ENCODE measurements around the gene CFAP46.
"Not testable (repeated sequence)": the region's sequence is repeated elsewhere in the genome, so short reads cannot be mapped to it uniquely, and the experiment has no call there.

Gene CFAP46

DNA sequence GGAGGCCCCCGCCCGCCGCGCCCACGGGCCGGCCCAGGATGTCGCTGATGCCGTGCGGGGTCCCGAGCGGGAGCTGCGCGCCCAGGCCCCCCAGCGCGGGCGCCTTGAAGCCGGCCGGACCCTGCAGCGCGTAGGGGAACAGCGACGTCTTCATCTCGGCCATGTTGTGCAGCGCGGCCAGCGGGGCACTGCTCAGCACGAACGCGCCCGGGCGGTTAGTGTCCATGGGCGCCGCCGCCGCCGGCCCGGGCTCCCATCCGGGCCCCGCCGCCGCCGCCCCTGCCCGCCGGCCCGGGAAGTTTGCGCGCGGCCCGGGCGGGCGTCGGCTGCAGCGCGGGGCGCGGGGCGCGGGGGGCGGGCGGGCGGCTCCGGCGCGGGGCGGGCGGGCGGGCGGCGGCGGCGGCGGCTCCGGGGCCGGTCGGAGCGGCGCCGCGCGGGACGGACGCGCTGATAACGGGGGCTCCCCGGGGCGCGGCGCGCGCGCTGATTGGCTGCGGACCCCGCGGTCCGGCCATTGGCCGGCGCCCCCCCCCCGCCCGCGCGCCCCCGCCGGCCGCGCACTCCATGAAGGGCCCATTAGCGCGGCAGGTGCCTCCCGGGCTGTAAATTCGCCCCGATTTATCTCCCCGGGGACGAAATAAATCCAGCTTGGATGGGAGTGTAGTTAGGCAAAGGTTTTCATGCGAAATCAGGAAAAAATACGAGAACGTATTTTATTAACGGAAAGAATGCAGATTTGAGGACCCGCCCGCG lies 156.5 kb downstream of the CFAP46 start, which contains the start of gene NKX6-2:
TSS of gene NKX6-2 (minus strand) at position 425 of the 753 bp plus-strand sequence. CDS start at position 226, 199 bp downstream.
- DNase-seq: no peak

DNA sequence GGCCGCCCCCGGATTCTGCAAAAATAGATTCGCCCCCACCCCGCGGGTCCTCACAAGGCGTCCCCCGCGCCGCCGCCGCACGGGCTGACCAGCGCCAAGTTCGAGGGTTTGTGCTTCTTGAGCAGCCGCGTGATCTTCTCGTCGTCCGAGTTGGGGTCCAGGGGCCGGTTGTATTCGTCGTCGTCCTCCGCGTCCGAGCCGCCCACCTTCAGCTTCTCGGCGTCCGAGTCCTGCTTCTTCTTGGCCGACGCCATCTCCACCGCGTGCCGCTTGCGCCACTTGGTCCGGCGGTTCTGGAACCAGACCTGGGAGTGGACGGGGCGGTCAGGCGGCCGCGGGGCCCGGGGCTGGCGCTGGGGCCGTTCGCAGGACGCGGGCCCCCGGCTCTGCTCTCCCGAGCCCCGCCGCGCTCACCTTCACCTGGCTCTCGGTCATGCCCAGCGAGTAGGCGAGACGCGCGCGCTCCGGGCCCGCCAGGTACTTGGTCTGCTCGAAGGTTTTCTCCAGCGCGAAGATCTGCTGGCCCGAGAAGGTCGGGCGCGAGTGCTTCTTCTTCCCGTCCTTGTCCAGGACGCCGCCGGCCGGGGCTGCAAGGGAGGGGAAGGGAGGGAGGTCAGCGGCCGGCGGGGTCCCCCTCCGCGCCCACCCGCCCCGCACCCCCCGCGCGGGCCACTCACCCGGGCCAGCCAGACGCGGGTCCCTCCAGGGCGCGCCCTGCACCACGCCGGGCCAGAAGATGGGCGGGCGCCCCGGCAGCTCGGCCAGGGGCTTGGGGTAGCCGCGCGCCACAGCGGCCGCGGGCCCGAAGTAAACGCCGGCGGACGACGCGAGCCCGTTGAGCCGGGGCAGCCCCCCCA lies 157.3 kb downstream of the CFAP46 start:
- DNase-seq: no peak

DNA sequence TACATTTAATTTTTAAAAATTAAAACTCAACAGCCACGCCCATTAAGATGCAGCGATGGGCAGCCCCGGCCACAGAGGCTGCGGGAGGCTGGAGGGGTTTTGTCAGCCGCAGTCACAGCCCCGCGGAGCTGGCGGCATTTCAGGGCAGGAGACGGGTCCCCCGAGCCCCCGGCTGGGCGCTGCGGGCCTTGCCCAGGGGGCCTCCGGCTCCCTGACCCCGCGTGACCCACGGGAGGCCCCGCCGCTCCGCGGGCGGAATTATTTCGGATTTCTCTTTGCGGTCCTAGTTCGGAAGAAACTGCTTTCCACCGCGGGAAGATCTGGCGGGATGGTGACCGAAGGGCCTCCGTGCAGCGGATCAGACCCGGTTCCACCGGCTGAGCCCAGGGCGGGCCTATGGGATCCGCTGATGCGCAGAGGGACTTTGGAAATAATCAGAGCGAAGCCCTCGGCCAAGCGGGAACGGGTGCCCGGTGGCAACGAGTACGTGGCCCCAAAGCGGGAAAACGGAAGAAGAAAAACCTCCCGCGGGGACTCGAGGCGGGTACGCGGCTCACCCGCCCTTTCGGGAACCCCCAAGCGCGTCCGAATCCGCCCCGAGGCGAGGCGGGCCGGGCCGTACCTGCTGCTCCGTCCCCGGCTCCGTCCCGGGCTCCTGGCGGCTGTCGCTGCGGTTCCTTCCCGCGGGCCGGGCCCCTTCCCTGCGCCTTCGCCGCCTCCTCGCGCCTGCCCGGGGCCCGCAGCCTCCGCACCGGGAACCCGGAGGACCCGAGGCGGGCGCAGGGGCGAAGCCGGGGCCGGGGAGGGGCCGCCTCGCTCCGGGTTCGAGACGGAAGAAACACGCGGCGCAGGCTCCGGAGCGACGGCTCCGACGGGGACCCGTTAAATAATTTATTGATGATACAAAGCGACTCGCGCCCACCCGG lies 158.2 kb downstream of the CFAP46 start:
- DNase-seq: no peak

DNA sequence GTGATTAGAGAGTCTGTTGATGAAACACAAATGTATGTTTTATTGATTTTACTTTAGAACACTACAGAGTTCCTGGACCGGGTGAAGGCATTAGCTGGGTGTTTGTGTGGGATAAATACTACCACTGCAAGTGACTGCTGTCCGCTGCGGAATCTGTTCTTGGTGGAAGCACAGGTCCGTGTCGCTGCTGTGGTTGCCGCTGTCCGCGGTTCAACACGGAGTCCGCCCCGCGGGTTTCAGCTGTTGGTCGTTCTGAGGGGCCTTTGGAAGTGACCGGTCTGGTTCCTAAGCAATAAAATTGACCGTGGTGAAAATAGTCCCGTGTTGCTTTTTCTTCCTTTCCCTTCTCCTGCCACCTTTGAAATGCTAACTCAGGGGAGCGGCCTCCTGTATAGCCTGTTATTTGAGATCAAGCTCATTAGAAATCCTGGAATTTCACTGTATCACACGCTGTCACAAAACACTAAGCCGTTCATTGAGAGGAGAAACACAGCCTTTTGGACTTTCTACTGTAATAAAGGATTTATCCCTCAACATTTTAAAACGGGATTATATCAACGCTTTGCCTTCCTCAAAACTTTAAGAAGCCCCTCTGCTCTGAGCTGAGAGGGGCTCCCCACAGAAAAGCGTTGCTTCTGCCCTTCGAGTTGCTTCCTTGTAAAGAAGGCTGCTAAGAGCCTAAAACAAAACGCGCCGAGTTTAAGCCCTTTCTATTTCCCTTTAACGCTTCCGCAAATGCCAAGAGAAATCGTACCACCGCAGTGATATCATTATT lies 159.0 kb downstream of the CFAP46 start:
- no peak for DNase-seq

DNA sequence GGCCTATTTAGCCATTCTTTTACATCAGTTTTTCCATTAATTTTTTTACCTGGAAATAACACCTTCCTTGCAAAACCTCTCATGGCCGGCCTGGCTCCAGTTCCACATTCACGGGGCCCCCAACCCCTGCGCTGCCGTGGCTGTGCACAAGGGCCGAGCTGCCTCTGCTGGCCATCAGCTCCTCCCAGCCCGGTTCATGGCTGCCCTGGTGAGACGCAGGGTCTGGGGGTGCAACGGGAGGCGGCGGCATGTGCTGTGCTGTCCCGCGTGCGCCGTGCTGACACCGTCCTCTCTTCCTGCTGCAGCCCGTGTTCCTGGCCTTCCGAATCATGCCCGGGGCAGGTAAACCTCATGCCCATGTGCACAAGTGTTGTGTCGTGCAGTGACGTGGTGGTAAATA lies 160.8 kb downstream of the CFAP46 start:
- no peak for DNase-seq

DNA sequence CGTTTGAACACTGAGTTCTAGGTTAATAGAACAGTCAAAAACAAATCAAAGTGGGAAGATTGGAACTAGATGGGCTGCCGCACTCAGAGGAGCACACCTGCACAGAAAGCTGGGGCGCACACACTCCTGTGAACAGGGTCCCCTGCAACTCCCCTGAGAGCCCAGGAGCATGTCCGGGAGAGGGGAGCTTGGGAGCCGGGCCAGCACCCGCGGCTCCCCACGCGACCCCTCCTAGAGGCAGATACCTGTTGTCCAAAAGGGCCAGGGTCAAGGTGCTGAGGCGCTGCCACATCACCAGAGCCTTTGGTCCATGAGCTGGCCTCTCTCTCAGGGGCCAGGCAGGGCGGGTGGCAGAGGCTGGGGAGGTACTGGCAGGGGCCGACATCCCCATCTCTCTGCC lies 162.0 kb downstream of the CFAP46 start:
- no peak for DNase-seq

DNA sequence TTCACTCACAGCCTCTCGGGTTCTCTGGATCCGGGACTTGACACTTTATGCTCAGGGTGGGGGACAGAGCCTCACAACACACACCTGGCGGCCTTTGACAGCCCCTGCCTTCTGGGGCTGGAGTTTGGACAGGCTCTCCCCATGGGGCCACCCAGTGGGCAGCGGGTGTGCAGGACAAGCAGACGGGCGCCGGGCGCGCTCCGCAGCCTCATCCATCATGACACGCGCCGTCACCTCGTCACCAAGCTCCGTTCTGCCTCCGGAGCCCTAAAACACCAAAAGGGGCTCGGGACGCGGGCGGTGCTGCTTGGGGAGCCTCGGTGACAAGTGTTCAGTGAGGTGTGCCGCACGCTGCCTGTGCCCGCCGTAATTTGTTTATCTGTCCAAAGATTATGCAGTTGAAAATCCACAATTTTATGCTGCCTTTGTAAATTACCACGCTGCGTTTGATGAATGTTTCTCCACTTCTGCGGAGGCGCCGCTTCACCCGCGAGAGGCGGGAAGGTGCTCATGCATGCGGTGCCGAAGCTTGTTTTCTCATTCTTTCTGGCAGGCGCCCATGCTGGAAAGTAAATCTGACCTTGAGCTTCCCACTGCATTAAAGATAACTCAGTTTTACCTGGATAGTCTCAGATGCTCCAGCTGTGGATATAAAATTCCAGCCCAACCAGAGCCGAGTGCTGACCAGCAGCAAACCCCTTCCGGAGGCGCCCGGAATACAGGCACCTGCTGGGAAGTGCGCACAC lies 162.6 kb downstream of the CFAP46 start:
- DNase-seq: no peak

DNA sequence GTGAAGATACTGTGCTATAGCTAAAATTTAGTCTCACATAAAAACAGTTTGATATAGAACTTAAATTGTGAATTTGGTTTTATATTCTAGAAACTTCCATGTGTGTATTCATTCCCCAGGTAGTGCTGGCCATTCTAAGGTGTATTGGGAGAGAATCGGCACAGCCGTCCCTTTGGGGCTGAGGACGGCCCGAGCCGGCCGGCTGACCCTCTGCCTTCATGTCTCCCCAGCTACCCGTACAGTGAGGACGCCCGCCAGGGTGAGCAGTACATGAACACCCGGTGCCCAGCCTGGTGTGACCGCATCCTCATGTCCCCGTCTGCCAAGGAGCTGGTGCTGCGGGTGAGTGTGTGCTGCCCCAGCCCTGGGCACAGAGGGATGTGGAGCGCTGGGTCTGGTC lies 164.9 kb downstream of the CFAP46 start:
- DNase-seq: no peak

DNA sequence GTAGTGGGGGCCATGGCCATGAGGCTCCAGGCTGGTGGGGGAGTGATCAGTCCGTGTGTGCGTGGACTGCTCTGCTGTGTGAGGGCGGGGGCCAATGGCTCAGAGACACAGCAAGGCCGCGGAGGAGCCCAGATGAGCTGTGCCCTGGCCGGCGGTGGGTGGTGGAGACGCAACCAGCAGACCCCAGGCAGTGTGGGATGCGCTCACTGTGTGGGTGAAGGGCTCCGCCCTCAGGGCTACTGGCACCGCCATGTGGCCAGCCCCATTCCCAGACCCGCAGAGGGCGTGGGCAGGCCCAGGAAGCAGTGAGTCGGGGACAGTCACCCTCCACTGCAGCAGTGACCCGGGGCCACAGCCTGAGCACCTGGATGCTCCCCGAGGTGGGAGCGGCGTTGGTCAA lies 165.5 kb downstream of the CFAP46 start:
- no peak for DNase-seq

DNA sequence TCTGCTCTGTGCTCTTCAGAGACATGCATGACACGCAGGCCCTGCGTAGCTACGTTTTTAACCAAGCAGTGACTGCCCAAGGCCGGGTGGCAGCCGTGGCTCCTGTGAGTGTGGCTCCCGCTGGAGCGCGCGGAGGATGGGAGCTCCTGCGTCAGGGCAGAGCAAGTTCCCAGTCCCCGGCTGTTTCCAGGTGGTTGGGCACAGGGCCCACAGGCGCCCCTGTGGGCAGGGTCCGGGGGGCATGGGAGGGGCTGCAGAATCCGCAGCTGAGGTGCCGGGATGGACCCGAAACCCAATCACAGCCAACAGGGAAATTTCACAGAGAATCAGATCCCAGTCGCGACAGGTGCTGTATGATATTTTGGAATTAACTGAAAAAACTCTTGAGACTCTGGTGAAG lies 166.2 kb downstream of the CFAP46 start:
- no peak for DNase-seq

DNA sequence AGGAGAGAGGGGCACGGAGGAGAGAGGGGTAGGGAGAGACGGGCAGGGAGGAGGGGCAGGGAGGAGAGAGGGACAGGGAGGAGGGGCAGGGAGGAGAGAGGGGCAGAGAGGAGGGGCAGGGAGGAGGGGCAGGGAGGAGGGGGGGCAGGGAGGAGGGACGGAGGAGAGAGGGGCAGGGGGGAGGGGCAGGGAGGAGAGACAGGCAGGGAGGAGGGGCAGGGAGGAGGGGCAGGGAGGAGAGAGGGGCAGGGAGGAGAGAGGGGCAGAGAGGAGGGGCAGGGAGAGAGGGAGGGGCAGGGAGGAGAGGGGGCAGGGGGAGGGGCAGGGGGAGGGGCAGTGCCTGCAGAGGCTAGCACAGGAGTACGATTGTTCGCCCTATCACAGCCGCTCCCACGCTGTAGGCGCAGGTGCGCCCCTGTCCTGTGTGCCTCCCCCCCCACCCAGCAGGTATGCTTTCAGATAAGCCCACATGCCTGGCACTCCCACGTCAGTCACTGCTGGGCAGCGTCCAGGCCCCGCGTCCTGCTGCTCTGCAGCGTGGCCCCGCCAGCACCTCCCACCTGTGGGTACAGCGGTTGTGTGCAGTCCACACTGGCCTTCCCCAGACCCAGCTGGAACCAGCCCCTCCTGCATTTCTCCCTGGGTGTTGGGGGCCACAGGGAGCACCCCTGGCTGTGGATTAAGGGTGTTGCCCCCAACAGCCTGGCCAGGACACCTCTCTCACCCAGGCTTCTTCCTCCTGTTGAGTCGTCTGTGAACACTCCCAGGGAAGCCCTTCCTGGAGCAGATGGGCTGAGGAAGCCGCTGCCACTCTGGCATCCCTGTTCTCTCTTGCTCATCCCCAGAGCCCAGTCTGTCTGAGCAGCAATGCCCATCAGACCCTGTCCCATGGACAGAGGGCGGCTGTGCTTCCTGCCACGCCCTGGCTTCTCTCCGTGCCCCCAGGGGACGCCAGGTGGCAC lies 167.2 kb downstream of the CFAP46 start:
- no peak for DNase-seq

DNA sequence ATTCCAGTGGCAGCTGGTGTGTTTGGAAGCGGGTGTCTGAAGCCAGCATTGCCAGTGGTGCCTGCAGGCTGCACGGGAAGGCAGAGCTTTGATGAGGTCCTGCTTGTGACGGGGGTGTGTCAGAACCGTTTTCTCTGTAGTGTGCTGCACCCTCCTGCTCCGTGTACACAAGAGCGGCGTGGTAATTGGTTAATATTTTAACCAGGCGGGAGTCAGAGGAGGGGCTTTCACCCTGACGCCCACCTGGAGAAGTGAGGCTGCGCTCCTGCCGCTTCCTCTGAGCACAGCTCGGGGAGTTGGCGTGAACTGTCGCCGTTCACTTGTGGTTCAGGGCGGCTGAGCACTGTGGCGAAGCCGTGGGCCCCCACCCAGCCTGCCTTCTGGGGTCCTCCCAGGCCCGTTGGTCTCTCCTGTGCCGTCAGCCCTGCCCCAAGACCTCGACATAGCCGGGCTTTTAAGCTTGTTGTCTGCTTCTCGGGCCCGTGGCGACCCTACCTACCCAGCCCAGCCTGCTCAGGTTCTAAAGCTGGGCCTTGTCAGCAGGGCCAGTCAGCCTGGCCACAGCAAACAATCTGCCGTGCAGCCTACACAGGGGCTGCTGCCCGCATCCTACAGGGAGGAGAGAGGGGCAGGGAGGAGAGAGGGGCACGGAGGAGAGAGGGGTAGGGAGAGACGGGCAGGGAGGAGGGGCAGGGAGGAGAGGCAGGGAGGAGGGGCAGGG lies 168.0 kb downstream of the CFAP46 start:
- DNase-seq: no peak

DNA sequence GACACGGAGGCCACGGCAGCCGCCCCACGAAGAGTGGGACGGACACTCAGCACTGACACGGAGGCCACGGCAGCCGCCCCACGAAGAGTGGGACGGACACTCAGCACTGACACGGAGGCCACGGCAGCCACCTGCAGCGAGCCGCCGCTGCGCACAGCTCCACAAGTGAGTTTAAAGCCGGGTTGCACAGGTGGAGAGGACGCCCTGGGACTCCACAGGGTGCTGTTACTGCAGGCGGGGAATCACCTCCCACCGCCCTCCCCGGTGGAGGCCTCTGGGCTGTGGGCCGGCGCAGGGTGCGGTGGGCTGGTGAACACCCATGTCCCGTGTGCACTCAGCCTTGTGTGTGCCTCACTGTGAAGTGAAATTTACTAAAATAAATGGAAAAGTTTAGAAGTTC lies 169.6 kb downstream of the CFAP46 start:
- not testable (repeated sequence) for DNase-seq

DNA sequence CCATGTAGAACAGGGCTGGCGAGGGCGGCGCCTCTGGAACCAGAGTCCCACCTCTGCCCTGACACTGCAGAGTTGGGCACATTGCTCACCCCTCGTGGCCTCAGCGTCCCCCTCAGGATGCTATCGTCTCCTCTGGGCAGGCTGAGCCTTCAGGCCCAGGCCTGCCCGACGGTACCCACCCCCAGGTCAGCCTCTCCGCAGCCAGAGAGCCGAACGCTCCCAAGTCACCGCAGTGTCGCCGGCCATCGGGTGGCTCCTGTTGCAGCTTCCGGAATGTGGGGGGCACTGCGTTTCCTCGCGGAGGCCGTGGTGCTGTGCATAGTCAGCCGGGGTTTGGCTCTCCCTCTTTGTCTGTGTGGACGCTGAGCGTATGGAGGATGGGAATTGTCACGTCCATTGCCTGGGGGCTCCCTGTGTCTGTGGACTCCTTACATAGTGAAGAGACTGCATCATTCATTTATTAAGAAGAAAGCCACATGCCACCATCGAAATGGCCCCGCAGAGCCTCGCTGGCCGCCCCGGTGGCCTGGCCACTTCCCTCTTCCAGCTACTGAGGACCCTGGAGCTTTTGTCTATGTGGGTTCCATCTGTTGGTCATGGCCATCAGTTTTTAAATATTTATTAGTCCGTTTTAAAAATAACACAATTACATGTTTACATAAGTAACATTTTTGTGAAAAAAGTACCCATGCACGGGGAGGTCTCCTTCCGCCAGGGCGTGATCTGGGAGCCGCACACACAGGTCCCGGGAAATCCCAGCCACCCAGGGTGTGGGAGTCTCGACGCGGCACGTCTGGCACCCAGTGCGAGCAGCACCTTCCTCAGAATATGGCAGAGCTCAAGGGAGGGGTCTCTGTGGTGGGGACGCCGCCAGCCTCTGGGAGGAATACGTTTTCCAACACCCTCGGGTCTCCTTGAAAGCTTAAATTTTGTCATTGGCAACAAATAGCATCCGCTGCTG lies 172.0 kb downstream of the CFAP46 start:
- DNase-seq: no peak

DNA sequence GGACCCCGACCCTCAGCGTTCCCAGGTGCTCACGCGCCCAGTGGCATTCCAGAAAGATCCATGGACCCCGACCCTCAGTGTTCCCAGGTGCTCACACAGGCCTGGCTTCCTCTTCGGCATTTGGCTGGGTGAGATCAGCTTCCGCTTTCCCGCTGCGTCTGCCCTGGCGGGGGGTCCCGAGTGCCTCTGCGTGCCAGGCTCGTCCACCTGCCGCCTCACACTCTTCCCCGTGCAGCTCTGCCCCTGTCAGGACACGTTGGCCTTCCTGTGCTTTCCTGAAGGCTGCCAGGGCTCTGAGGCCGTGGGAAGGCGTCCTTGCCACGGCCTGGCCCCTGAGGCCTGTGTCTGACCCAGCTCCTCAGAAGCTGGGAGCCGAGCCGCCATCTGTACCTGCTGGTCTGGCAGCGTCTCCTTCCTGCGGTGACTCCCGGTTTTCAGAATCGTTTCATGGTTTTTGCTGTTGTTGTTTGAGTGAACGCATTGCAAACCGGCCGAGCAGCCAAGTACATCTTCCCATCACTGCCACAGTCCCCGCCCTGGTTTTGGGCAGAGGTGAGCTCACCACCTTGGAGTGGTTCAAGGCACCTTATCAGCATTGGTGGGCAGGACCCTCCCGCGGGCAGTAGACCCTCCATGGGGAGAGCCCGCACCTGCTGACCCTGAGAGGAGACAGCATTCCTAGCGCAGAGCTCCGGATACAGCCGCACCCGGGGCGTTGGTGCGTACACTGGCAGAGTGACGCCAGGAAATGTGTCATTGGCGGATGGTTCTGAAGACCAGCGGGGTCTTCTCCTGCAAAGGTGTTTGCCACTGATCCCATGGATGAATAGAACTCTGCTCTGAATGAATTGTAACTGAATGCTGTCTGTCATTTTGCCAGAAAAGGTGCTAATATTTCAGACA lies 173.8 kb downstream of the CFAP46 start:
- DNase-seq: no peak

DNA sequence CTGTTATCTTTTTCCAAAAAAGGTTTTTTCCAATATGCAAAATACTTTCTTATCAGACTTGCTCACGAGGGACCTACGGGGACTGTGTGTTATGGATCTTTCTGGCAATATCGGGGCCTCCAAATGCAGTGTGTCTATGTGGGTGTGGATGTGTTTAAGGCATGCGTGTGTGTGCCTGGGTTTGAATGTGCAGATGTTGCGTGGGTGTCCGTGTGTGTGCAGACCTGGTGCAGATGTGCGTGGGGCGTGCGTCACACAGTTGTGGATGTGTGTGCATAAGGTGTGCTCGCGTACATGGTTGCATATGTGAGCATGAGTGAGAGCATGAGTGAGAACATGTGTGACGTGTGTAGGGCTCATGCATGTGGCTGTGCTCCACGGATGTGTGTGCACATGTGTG lies 176.1 kb downstream of the CFAP46 start:
- no peak for DNase-seq

DNA sequence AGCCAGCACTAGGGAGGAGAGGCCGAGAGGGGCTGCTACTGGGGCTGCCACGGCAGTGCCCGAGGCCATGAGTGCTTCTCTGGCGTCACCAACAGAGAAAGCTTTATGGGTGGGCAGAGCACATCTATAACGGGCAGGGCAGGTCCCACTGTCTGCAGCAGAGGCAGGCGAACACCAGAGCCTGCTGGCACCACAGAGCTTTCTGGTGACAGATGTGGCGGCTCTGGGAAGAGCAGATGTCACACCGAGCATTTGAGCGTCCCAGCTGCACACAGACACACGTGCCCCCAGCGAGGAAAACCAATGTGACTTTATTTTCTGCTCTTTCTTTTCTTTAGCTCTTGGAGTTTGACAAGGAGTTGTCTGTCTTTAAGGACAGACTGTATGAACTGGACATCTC lies 176.9 kb downstream of the CFAP46 start:
- no peak for DNase-seq
